GM19468 (cell line): Measurements from ENCODE around the gene MLF2.

Source experiments
- ATAC-seq: cut with Tn5 transposase; IDR thresholded peaks from one replicate; pipeline ENCODE4 v1.9.1; 2021; ENCODE audit warnings: mild to moderate bottlenecking, moderate library complexity, moderate number of reproducible peaks; ENCODE audit not compliant: unreplicated experiment; ENCODE audit errors: extremely low read depth

Gene MLF2

GRCh38 chr12:6752921-6753771 is at the start of gene MLF2:
Gene MLF2, minus strand, starts transcription at chr12:6753141. Its CDS starts 807 bp downstream, at chr12:6752334.
- ATAC-seq: peak; percentile 67

- no peak for ATAC-seq
Measured at GRCh38 chr12:6799147-6799546, 46.2 kb upstream of the MLF2 start.

GRCh38 chr12:6796576-6796975 is 43.6 kb upstream of the MLF2 start:
- no peak for ATAC-seq

GRCh38 chr12:6795088-6795487 is 42.1 kb upstream of the MLF2 start:
- ATAC-seq: no peak

GRCh38 chr12:6792522-6793201 is 39.7 kb upstream of the MLF2 start:
- no peak for ATAC-seq

- no peak for ATAC-seq
Measured at GRCh38 chr12:6791931-6792520, 39.1 kb upstream of the MLF2 start.

GRCh38 chr12:6790496-6791150 is 37.7 kb upstream of the MLF2 start:
- no peak for ATAC-seq

GRCh38 chr12:6788972-6789924 is 36.3 kb upstream of the MLF2 start, which contains the start of gene CD4:
Gene CD4, plus strand, starts transcription at chr12:6789528. Its CDS starts 10,611 bp downstream, at chr12:6800139.
- no peak for ATAC-seq

- no peak for ATAC-seq
Measured at GRCh38 chr12:6787309-6787708, 34.4 kb upstream of the MLF2 start.

- no peak for ATAC-seq
Measured at GRCh38 chr12:6786416-6787094, 33.6 kb upstream of the MLF2 start.

GRCh38 chr12:6784761-6785160 is 31.8 kb upstream of the MLF2 start:
- no peak for ATAC-seq

GRCh38 chr12:6784296-6784695 is 31.4 kb upstream of the MLF2 start:
- no peak for ATAC-seq

GRCh38 chr12:6783828-6784227 is 30.9 kb upstream of the MLF2 start:
- ATAC-seq: no peak

GRCh38 chr12:6782850-6783566 is 30.1 kb upstream of the MLF2 start:
- ATAC-seq: no peak

GRCh38 chr12:6782119-6782518 is 29.2 kb upstream of the MLF2 start:
- no peak for ATAC-seq

GRCh38 chr12:6780573-6780972 is 27.6 kb upstream of the MLF2 start:
- no peak for ATAC-seq

- ATAC-seq: no peak
Measured at GRCh38 chr12:6779708-6780432, 26.9 kb upstream of the MLF2 start.
